Panc1 (cell line): Measurements from ENCODE around the gene CARMIL1.

ENCODE experiments used
- CTCF ChIP-seq: fragments of 450-650 bp; IDR thresholded peaks from 2 replicates; pipeline ENCODE4 v1.5.1; 2017; ENCODE audit warnings: mild to moderate bottlenecking
- POLR2AphosphoS5 ChIP-seq: IDR thresholded peaks from 2 replicates; pipeline ENCODE4 v1.6.1; 2012; ENCODE audit warnings: mild to moderate bottlenecking, low read depth, low read length, moderate library complexity
- REST ChIP-seq, 2 experiments: IDR thresholded peaks; 2 replicates each; pipeline ENCODE4 v1.6.1; 2011 to 2012; ENCODE audit warnings: low read depth in 2 of 2, control low read depth in 1 of 2, low read length in 1 of 2, mild to moderate bottlenecking in 1 of 2, moderate library complexity in 1 of 2; ENCODE audit not compliant: insufficient read depth in 1 of 2
- SIN3A ChIP-seq: IDR thresholded peaks from 2 replicates; pipeline ENCODE4 v1.6.1; 2012; ENCODE audit warnings: low read depth, mild to moderate bottlenecking, low read length, moderate library complexity, borderline replicate concordance; ENCODE audit not compliant: insufficient read depth
- TCF7L2 ChIP-seq: IDR thresholded peaks from 2 replicates; pipeline ENCODE4 v1.6.1; 2011; ENCODE audit warnings: mild to moderate bottlenecking, low read depth, low read length, inconsistent platforms

GRCh38 chr6:25424303-25424702 is 145.1 kb downstream of the CARMIL1 start:
- TF ChIP-seq POLR2AphosphoS5 (no peak), CTCF (no peak), REST (IDR thresholded peaks at IDR 0.05; ENCODE audit: insufficient read depth in 1 of 2, low read depth in 2 of 2, low read length in 1 of 2) (no peak), SIN3A (no peak), TCF7L2 (no peak)
